CD4-positive, alpha-beta T cell (primary cell): Measurements from ENCODE around the gene EFCAB9. TPM values are rescaled to one million over a fixed set of nuclear protein-coding genes. Genes with fewer than 3 reads are reported as not detected.

Source experiments
- ATAC-seq: fragments of 200-7000 bp; cut with Tn5 transposase; one replicate; pipeline ENCODE4 v1.10.0; 2022; ENCODE audit warnings: mild to moderate bottlenecking; ENCODE audit not compliant: poor library complexity
- CTCF ChIA-PET: fragments of 350-600 bp; sonication (Branson Sonifier 250); formaldehyde crosslinking; loops from one replicate; lab custom pipeline; 2021; ENCODE audit warnings: antibody characterized with exemption, inconsistent platforms; lab: Charles Lee
- POLR2A ChIA-PET: fragments of 350-600 bp; sonication (Branson Sonifier 250); formaldehyde crosslinking; loops from one replicate; lab custom pipeline; 2021; ENCODE audit warnings: antibody characterized with exemption, inconsistent platforms; lab: Charles Lee
- DNase-seq, 14 experiments: peaks; one replicate each; pipeline ENCODE4 v3.0.0-alpha.2; 2013 to 2020; ENCODE audit warnings: mixed read lengths in 2 of 14
- H3K27ac ChIP-seq, 2 donors: one replicate each; pipeline versions ENCODE4 v1.5.1 to v1.7.0; 2013; ENCODE audit warnings: low read length in 2 of 2, low read depth in 1 of 2, mild to moderate bottlenecking in 1 of 2
- H3K27me3 ChIP-seq, 2 experiments: 1 replicate in 1 of 2; 2 replicates in 1 of 2; pipeline versions ENCODE4 v1.6.1 to v1.7.0; 2013; ENCODE audit warnings: low read length in 2 of 2, control low read depth in 1 of 2, mild to moderate bottlenecking in 1 of 2, moderate library complexity in 1 of 2; ENCODE audit not compliant: insufficient read depth in 2 of 2, control insufficient read depth in 1 of 2
- H3K36me3 ChIP-seq: one replicate; pipeline ENCODE4 v1.6.1; 2013; ENCODE audit warnings: low read length, control low read depth; ENCODE audit not compliant: insufficient read depth
- H3K4me1 ChIP-seq: one replicate; pipeline ENCODE4 v1.6.1; 2013; ENCODE audit warnings: low read length, control low read depth; ENCODE audit not compliant: insufficient read depth
- H3K4me3 ChIP-seq: one replicate; pipeline ENCODE4 v1.5.1; 2013; ENCODE audit warnings: mild to moderate bottlenecking, low read length, moderate library complexity
- H3K9me3 ChIP-seq, 2 experiments: 1 replicate in 1 of 2; 2 replicates in 1 of 2; pipeline versions ENCODE4 v1.6.1 to v1.7.0; 2013; ENCODE audit warnings: low read length in 2 of 2, mild to moderate bottlenecking in 2 of 2, control low read depth in 1 of 2, moderate library complexity in 1 of 2; ENCODE audit not compliant: control insufficient read depth in 1 of 2, insufficient read depth in 1 of 2
- H3K27ac Mint-ChIP-seq: one replicate; pipeline ENCODE4 v1.8.0; 2020; ENCODE audit warnings: mixed read lengths
- H3K27me3 Mint-ChIP-seq: one replicate; pipeline ENCODE4 v1.8.0; 2021; ENCODE audit warnings: mixed read lengths
- H3K36me3 Mint-ChIP-seq: one replicate; pipeline ENCODE4 v1.8.0; 2021; ENCODE audit warnings: low read depth, mixed read lengths
- H3K4me1 Mint-ChIP-seq: one replicate; pipeline ENCODE4 v1.8.0; 2021; ENCODE audit warnings: low read depth, mixed read lengths
- H3K4me3 Mint-ChIP-seq: one replicate; pipeline ENCODE4 v1.8.0; 2020; ENCODE audit warnings: mild to moderate bottlenecking, mixed read lengths
- H3K9me3 Mint-ChIP-seq: one replicate; pipeline ENCODE4 v1.8.0; 2020; ENCODE audit warnings: mixed read lengths
- CTCF ChIP-seq: fragments of 200-600 bp; IDR thresholded peaks from one replicate; pipeline ENCODE4 v1.8.0; 2022; ENCODE audit warnings: antibody characterized with exemption, mild to moderate bottlenecking
- intact Hi-C, 2 experiments: fragments of 100-400 bp; cut with DNase I in 1 of 2; cut with micrococcal nuclease in 1 of 2; formaldehyde crosslinking; loops; one replicate each; pipeline versions ENCODE4 v1.15.1 to v1.9.0; 2023 to 2025; cut with DNase I, micrococcal nuclease
- total RNA-seq, 174 experiments: library from RNA in 2 of 174; stranded (reverse) in 2 of 174; gene quantifications; one replicate each; pipeline ENCODE4 v1.2.3 and lab custom pipeline; 2021 to 2026

Gene EFCAB9
- total RNA-seq, 2 experiments from 2014 or later = not detected

GRCh38 chr5:172173564-172174153 is 20.3 kb upstream of the EFCAB9 start:
- no peaks in the 10 kb centered on the region for H3K9me3 Mint-ChIP-seq
- H3K4me1 Mint-ChIP-seq = peaks cover 95% of the 10 kb centered on the region
- Histone ChIP-seq H3K9me3 (no peaks in the 10 kb centered on the region), H3K4me3 (peak overlapping the region; percentile 65), H3K4me1 (peaks cover 96% of the 10 kb centered on the region), H3K27ac (peak overlapping the region; percentile 80 to 97), H3K27me3 (no peaks in the 10 kb centered on the region), H3K36me3 (peaks cover 33% of the 10 kb centered on the region)
- ChIA-PET POLR2A (interaction anchor here (1.0 to 10.4 kb wide), 26 partner anchors 10 to 598 kb away, joined by 3 to 592 read pairs (median 8); partner anchors contain the start of genes DUSP1, FBXW11 and STK10), CTCF (interaction anchor here (1.1 to 4.8 kb wide), 5 partner anchors 12 to 120 kb away, joined by 4 to 85 read pairs (median 5); partner anchors contain the start of gene STK10)
- no peak for TF ChIP-seq CTCF
- H3K27ac Mint-ChIP-seq = peak overlapping the region; percentile 98
- intact Hi-C loops = loop anchor here in 1 of 2 experiments (1.0 to 10.0 kb wide), 2 partner anchors 12 to 591 kb away; no protein-coding TSS in a partner anchor
- peak; percentile 3 for ATAC-seq
- H3K4me3 Mint-ChIP-seq = peak overlapping the region; percentile 91
- peak in 13 of 14 experiments; percentile 40 to 82 (median 62) for DNase-seq
- H3K36me3 Mint-ChIP-seq = peaks cover 55% of the 10 kb centered on the region
- no peaks in the 10 kb centered on the region for H3K27me3 Mint-ChIP-seq

GRCh38 chr5:172175263-172175719 is 18.7 kb upstream of the EFCAB9 start:
- peaks cover 98% of the 10 kb centered on the region for H3K4me1 ChIP-seq
- peak; percentile 72 for ATAC-seq
- ChIA-PET CTCF (interaction anchor here (1.4 to 4.8 kb wide), 4 partner anchors 11 to 118 kb away, joined by 3 to 85 read pairs (median 6); partner anchors contain the start of gene STK10), POLR2A (interaction anchor here (1.0 to 10.4 kb wide), 29 partner anchors 11 to 1743 kb away, joined by 3 to 592 read pairs (median 9); partner anchors contain the start of genes DUSP1, FBXW11, NPM1 and STK10)
- intact Hi-C loops = loop anchor here (1.0 to 10.0 kb wide), 5 partner anchors 11 to 590 kb away; partner anchors contain the start of gene STK10 (in 1 of the 2)
- peak overlapping the region; percentile 91 for H3K4me3 Mint-ChIP-seq
- H3K27ac Mint-ChIP-seq = peak overlapping the region; percentile 98
- no peak for TF ChIP-seq CTCF
- no peaks in the 10 kb centered on the region for H3K27me3 ChIP-seq
- peaks cover 21% of the 10 kb centered on the region for H3K36me3 ChIP-seq
- H3K27me3 Mint-ChIP-seq = no peaks in the 10 kb centered on the region
- no peaks in the 10 kb centered on the region for H3K9me3 Mint-ChIP-seq
- H3K27ac ChIP-seq = peak overlapping the region; percentile 97 to 98
- peak overlapping the region; percentile 65 for H3K4me3 ChIP-seq
- H3K36me3 Mint-ChIP-seq = peaks cover 51% of the 10 kb centered on the region
- H3K9me3 ChIP-seq = no peaks in the 10 kb centered on the region
- DNase-seq = peak; percentile 83 to 97 (median 92)
- peaks cover 94% of the 10 kb centered on the region for H3K4me1 Mint-ChIP-seq

- Mint-ChIP-seq H3K27ac (peak overlapping the region; percentile 98), H3K27me3 (no peaks in the 10 kb centered on the region), H3K9me3 (no peaks in the 10 kb centered on the region), H3K36me3 (peaks cover 57% of the 10 kb centered on the region), H3K4me3 (peak overlapping the region; percentile 91), H3K4me1 (peaks cover 94% of the 10 kb centered on the region)
- no peak for TF ChIP-seq CTCF
- Histone ChIP-seq H3K4me1 (peaks cover 99% of the 10 kb centered on the region), H3K36me3 (peaks cover 20% of the 10 kb centered on the region), H3K9me3 (no peaks in the 10 kb centered on the region), H3K4me3 (no peak overlapping the region), H3K27ac (peak overlapping the region; percentile 97 to 98), H3K27me3 (no peaks in the 10 kb centered on the region)
- intact Hi-C loops = loop anchor here in 1 of 2 experiments (5.0 to 10.0 kb wide), 2 partner anchors 35 to 588 kb away; no protein-coding TSS in a partner anchor
- peak in 2 of 14 experiments; percentile 37 to 51 for DNase-seq
- ATAC-seq = no peak
- POLR2A ChIA-PET = interaction anchor here (4.6 to 10.4 kb wide), 4 partner anchors 10 to 66 kb away, joined by 27 to 592 read pairs (median 65); partner anchors contain the start of gene STK10
- CTCF ChIA-PET = interaction anchor here (1.8 to 2.4 kb wide), 2 partner anchors 10 to 106 kb away, joined by 4 to 11 read pairs; partner anchors contain the start of genes STK10 and UBTD2
Measured at GRCh38 chr5:172177176-172177575, 16.8 kb upstream of the EFCAB9 start.
